Measurements from ENCODE around the gene TSPAN2.

TSPAN2 gene

DNA sequence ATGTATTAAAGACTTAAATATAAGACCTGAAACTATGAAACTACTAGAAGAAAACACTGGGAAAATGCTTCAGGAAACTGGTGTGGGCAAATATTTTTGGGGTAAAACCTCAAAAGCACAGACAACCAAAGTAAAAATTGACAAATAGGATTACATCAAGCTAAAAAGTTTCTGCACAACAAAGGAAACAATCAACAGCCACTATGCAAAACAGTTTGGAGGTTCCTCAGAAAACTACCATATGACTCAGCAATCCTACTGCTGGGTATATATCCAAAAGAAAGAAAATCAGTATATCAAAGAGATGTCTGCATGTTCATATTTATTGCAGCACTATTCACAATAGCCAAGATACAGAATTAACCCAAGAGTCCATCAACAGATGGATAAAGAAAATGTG lies 42.6 kb downstream of the TSPAN2 start:
- Histone ChIP-seq H3K27me3 (ENCODE audit: low read depth, low read length) (0 out of 2 replicates have a peak, but pooled peaks cover 3% of the 10 kb centered on the region), H3K4me2 (ENCODE audit: low read length) (no peak overlapping the region), H2AFZ (ENCODE audit: low read depth, low read length) (no peak overlapping the region), H3K27ac (ENCODE audit: low read length) (no peak overlapping the region), H3K9me3 (ENCODE audit: insufficient read depth, low read length) (no peaks in the 10 kb centered on the region), H3K79me2 (ENCODE audit: low read length) (no peaks in the 10 kb centered on the region), H3K4me3 (ENCODE audit: low read length) (no peak overlapping the region), H4K20me1 (ENCODE audit: insufficient read depth, low read length) (no peaks in the 10 kb centered on the region), H3K36me3 (replicated peaks; ENCODE audit: low read depth, low read length) (no peaks in the 10 kb centered on the region), H3K4me1 (ENCODE audit: low read length) (no peaks in the 10 kb centered on the region), H3K9ac (ENCODE audit: low read length) (no peak overlapping the region)
- TF ChIP-seq CTCF (IDR thresholded peaks at IDR 0.05; ENCODE audit: low read depth, low read length), result no peak
- no peak for TF ChIP-seq EZH2phosphoT487 (IDR thresholded peaks at IDR 0.05; ENCODE audit: low read depth)

GRCh38 chr1:115041654-115042053 lies 47.6 kb downstream of the TSPAN2 start:
- H3K36me3 ChIP-seq (replicated peaks; ENCODE audit: low read depth, low read length), result no peaks in the 10 kb centered on the region
- H3K27ac ChIP-seq (ENCODE audit: low read length), result no peak overlapping the region
- H3K9ac ChIP-seq (ENCODE audit: low read length), result no peak overlapping the region
- no peaks in the 10 kb centered on the region for H3K4me1 ChIP-seq (ENCODE audit: low read length)
- TF ChIP-seq EZH2phosphoT487 (IDR thresholded peaks at IDR 0.05; ENCODE audit: low read depth) (no peak), CTCF (IDR thresholded peaks at IDR 0.05; ENCODE audit: low read depth, low read length) (no peak)
- H3K79me2 ChIP-seq (ENCODE audit: low read length), result no peaks in the 10 kb centered on the region
- no peaks in the 10 kb centered on the region for H3K9me3 ChIP-seq (ENCODE audit: insufficient read depth, low read length)
- peaks cover 7% of the 10 kb centered on the region; the same call in 1 of the 2 replicates for H3K27me3 ChIP-seq (ENCODE audit: low read depth, low read length)
- no peak overlapping the region for H2AFZ ChIP-seq (ENCODE audit: low read depth, low read length)
- no peaks in the 10 kb centered on the region for H4K20me1 ChIP-seq (ENCODE audit: insufficient read depth, low read length)
- no peak overlapping the region for H3K4me3 ChIP-seq (ENCODE audit: low read length)
- no peak overlapping the region for H3K4me2 ChIP-seq (ENCODE audit: low read length)

- Histone ChIP-seq H3K4me1 (ENCODE audit: low read length) (no peaks in the 10 kb centered on the region), H3K27ac (ENCODE audit: low read length) (no peak overlapping the region), H3K9ac (ENCODE audit: low read length) (no peak overlapping the region), H3K4me2 (ENCODE audit: low read length) (no peak overlapping the region), H3K79me2 (ENCODE audit: low read length) (no peaks in the 10 kb centered on the region), H3K36me3 (replicated peaks; ENCODE audit: low read depth, low read length) (no peaks in the 10 kb centered on the region), H4K20me1 (ENCODE audit: insufficient read depth, low read length) (no peaks in the 10 kb centered on the region), H2AFZ (ENCODE audit: low read depth, low read length) (no peak overlapping the region), H3K4me3 (ENCODE audit: low read length) (no peak overlapping the region), H3K27me3 (ENCODE audit: low read depth, low read length) (peaks cover 7% of the 10 kb centered on the region; the same call in 1 of the 2 replicates), H3K9me3 (ENCODE audit: insufficient read depth, low read length) (no peaks in the 10 kb centered on the region)
- TF ChIP-seq CTCF (IDR thresholded peaks at IDR 0.05; ENCODE audit: low read depth, low read length), result no peak
- no peak for TF ChIP-seq EZH2phosphoT487 (IDR thresholded peaks at IDR 0.05; ENCODE audit: low read depth)
Measured at GRCh38 chr1:115040501-115040900, 48.8 kb downstream of the TSPAN2 start.

DNA sequence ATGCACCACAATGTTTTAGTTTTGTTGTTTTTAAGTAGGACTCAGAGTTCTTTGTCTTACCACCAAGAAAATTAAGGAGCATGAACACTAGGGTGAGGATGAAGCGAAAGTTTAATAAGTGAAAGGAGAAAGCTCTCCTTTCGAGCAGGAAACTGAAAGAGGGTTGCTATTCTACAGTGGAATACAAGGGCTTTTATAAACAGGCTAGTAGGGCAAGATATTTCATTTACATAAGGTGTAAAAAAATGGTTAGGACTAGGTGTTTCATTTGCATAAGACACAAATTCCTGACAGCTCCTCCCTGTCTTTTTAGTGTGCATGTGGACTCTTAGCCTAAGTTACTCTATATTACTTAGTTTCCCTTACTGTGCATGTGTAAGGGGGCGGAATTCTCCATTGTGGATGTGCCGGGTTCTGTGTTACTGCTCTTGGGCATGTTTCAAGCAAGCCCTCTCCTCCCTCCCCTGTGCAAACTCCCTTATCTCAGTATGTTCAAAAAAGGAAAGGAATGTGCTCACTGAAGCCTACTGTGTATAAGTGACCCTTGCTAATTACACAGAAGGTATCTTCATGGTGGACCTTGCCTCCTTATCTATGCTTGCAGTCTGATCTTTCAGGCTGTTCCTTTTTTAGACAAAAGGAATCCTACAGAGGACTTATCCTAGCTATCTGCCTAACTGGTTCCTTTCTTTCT lies 52.3 kb downstream of the TSPAN2 start:
- Histone ChIP-seq H2AFZ (ENCODE audit: low read depth, low read length) (no peak overlapping the region), H3K36me3 (replicated peaks; ENCODE audit: low read depth, low read length) (no peaks in the 10 kb centered on the region), H3K27ac (ENCODE audit: low read length) (no peak overlapping the region), H3K9me3 (ENCODE audit: insufficient read depth, low read length) (no peaks in the 10 kb centered on the region), H3K4me3 (ENCODE audit: low read length) (no peak overlapping the region), H3K9ac (ENCODE audit: low read length) (no peak overlapping the region), H3K4me2 (ENCODE audit: low read length) (no peak overlapping the region), H3K4me1 (ENCODE audit: low read length) (no peaks in the 10 kb centered on the region), H4K20me1 (ENCODE audit: insufficient read depth, low read length) (no peaks in the 10 kb centered on the region), H3K79me2 (ENCODE audit: low read length) (no peaks in the 10 kb centered on the region), H3K27me3 (ENCODE audit: low read depth, low read length) (peaks cover 7% of the 10 kb centered on the region; the same call in 1 of the 2 replicates)
- TF ChIP-seq CTCF (IDR thresholded peaks at IDR 0.05; ENCODE audit: low read depth, low read length) (no peak), EZH2phosphoT487 (IDR thresholded peaks at IDR 0.05; ENCODE audit: low read depth) (no peak)

Data from OCI-LY3 (cell line).